RKO (cell line): ENCODE data around the gene CHCHD6.
"Not testable (repeated sequence)": the region's sequence is repeated elsewhere in the genome, so short reads cannot be mapped to it uniquely, and the experiment has no call there.

Experiments
- DNase-seq: peaks from one replicate; pipeline ENCODE4 v3.0.0-alpha.2; 2016; ENCODE audit warnings: low spot score

The CHCHD6 gene

GRCh38 chr3:126766653-126767052 is 62.6 kb downstream of the CHCHD6 start:
- DNase-seq, result no peak

- DNase-seq, result no peak
Measured at GRCh38 chr3:126768903-126769302, 64.9 kb downstream of the CHCHD6 start.

GRCh38 chr3:126770096-126770495 is 66.1 kb downstream of the CHCHD6 start:
- no peak for DNase-seq

- no peak for DNase-seq
Measured at GRCh38 chr3:126773167-126773566, 69.1 kb downstream of the CHCHD6 start.

- no peak for DNase-seq
Measured at GRCh38 chr3:126773783-126774182, 69.7 kb downstream of the CHCHD6 start.

GRCh38 chr3:126777366-126777765 is 73.3 kb downstream of the CHCHD6 start:
- DNase-seq, result no peak

- DNase-seq, result no peak
Measured at GRCh38 chr3:126780666-126781065, 76.6 kb downstream of the CHCHD6 start.

- DNase-seq, result no peak
Measured at GRCh38 chr3:126781406-126781805, 77.4 kb downstream of the CHCHD6 start.

GRCh38 chr3:126781889-126782491 is 78.0 kb downstream of the CHCHD6 start:
- DNase-seq, result no peak

GRCh38 chr3:126782536-126782935 is 78.5 kb downstream of the CHCHD6 start:
- DNase-seq, result peak; percentile 59

- DNase-seq, result no peak
Measured at GRCh38 chr3:126784254-126784653, 80.2 kb downstream of the CHCHD6 start.

GRCh38 chr3:126791320-126791719 is 87.3 kb downstream of the CHCHD6 start:
- not testable (repeated sequence) for DNase-seq

- no peak for DNase-seq
Measured at GRCh38 chr3:126792998-126793397, 89.0 kb downstream of the CHCHD6 start.

GRCh38 chr3:126797563-126797962 is 93.5 kb downstream of the CHCHD6 start:
- no peak for DNase-seq

GRCh38 chr3:126798521-126798920 is 94.5 kb downstream of the CHCHD6 start:
- DNase-seq, result no peak

- no peak for DNase-seq
Measured at GRCh38 chr3:126799099-126799498, 95.1 kb downstream of the CHCHD6 start.

- DNase-seq, result not testable (repeated sequence)
Measured at GRCh38 chr3:126801312-126801711, 97.3 kb downstream of the CHCHD6 start.

- DNase-seq, result no peak
Measured at GRCh38 chr3:126807795-126808194, 103.8 kb downstream of the CHCHD6 start.

GRCh38 chr3:126811530-126811929 is 107.5 kb downstream of the CHCHD6 start:
- no peak for DNase-seq

- no peak for DNase-seq
Measured at GRCh38 chr3:126816298-126816697, 112.3 kb downstream of the CHCHD6 start.

GRCh38 chr3:126816986-126817777 is 113.1 kb downstream of the CHCHD6 start:
- no peak for DNase-seq

GRCh38 chr3:126817781-126818180 is 113.7 kb downstream of the CHCHD6 start:
- DNase-seq, result no peak

GRCh38 chr3:126818400-126819095 is 114.5 kb downstream of the CHCHD6 start:
- DNase-seq, result no peak
